ENCODE data around the gene CCKAR.

The CCKAR gene

DNA sequence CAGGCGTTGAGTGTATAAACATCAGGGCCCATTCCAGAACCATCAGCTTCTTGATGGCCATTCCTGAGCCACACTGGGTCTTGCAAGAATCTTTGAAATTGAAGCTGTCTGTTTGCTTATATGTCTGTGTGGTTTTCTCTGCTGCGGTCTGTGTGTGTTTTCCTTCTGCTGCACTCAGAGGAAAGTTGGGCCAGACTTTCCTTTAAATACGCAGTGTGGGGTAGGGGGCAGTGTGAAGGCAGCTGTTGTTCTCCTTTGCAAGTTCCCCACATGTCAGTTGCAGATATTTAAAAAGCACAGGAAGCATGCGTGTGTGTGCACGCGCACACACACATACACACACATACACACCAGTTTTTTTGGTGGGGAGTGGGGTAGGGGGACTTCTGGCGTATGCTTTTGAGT lies 32.1 kb downstream of the CCKAR start:
- ATAC-seq = no peak

DNA sequence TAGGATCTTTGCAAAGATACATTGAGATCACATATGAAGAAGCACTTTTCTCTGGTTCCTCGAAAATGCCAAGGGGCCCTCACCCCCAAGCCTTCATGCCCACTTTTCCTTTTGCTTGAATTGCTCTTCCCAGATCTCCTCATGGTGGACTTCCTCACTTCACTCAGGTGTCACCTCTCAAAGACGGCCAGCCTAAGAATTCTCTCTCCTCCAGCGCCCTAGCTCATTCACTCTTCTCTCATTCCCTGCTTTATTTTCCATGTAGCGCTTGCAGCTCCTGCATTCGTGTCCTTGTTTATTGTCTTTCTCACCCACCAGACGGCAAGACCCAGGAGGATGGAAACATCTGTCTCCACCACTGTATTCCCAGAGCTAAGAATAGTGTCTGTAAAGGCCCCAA lies 32.9 kb downstream of the CCKAR start:
- no peak for ATAC-seq

DNA sequence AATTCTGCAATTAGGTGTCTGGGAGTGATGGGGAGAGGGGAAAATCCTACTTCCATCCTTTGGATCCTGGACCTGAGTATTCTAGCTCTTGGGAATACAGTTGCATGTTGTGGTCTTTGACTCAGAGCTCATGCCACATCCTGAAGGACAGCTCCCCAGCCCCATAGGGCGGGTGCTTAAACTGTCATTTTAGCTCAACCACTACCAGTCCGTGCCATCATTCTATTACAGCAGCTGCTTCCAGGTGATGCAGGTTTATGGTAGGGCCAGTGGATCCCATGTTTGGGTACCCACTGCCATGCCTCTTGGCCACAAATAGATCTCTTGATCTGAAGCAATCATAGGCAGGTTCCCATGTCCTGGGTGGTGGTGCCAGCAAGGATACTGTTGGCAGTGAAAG lies 34.7 kb downstream of the CCKAR start:
- ATAC-seq = no peak

DNA sequence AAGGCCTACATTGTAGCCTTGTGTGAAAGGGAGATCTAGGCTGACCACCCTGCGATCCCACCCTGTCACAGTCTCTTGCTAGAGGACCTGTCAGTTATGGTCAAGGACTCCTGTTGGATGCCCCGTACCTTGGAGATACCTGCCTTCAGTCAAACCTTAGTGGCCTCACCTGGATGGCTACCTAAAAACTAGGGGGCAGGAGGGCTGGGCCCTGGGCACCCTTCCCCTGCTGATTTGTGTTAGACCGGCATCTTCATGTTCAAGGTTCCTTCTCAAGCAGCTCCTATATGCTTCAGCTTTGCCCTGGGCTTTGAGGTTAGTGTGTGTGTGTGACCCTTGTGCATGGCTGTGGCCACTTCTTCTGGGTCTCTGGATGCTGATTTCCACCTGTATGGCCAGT lies 35.3 kb downstream of the CCKAR start:
- ATAC-seq = no peak

DNA sequence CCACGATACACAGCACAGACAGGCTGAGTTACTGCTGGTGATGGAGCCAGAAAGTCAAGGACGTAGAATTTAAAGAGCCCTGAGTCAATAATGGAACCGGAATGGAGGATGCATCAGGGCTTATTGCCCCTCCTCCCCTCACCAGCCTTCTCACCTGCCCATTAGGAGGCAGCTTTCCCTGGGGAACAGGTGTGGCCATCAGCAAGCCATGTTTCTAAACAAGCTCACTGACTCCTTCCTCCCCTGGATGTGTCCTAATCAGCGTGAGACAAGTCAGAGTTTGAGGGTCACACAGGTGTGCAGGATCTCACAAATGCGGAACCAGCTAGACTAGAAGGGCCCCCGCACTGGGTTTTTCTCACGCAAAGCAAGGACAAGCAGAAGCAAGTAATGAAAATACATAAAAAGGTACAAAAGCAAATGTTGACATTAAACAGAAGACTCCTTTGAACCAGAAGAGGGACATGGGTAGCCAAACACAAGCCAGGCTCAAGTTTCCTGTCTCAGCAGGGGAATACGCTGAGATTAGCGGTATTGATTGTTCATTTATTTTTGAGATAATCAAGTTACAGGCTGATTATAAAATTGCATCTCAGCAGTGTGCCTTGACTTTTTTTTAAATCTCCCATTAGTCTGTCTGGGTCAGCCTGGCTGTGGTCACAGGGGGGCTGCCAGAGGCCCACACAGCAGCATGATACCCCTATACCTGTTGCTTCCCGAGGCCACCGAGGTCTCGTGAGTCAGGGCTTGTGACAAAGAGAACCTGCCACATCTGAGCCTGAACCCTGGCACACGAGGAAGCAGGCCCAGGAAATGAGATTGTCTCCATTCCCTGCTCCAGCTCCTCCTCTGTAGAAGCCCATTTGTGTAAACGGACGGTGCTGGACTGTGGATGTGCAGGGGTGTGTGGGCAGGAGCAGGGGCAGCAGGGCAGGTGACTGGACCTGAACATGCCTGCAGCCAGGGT lies 37.4 kb downstream of the CCKAR start:
- no peak for ATAC-seq

DNA sequence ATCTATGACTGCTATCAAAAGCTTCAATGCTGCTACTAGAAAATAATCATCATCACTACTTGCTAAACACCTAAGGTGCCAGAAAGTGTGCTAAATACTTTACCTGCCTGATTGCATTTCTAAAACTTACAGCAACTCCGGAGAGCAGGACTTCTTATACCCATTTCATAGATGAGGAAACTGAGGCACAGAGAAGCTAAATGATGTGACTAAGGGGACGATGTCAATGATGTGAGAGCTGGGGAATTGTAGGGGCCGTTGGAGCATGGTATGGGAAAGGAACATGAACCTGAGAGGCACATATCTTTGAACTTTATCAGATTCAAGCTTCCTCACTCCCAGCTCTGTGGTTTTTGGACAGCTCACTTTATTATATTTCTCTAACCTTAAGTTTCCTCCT lies 38.7 kb downstream of the CCKAR start:
- no peak for ATAC-seq

DNA sequence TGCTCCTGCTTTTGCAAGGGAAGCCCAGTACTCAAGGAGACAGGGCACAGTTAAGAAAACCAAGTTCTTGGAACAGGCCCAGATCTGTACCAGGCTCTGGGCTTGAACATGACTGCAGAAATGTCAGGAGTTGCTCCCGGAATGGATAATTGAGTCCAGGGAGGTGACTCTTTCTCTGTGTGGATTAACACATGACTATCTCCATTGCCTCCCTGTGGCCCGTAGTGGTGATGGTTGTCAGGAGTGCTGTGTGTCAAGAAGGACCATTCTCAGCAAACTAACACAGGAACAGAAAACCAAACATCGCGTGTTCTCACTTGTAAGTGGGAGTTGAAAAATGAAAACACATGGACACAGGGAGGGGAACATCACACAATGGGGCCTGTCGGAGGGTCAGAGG lies 39.9 kb downstream of the CCKAR start:
- no peak for ATAC-seq

DNA sequence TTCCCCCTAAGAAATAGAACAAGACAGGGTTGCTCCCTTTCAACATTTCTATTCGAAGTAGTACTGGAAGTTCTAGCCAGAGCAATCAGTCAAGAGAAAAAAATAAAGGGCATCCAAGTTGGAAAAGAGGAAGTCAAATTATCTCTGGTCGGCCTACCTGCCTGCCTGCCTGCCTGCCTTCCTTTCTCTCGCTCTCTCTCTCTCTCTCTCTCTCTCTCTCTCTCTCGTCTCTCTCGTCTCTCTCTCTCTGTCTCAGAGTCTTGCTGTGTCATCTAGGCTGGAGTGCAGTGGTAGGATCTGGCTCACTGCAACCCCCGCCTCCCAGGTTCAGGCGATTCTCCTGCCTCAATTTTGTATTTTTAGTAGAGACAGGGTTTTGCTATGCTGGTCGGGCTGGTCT lies 42.9 kb downstream of the CCKAR start:
- no peak for ATAC-seq

DNA sequence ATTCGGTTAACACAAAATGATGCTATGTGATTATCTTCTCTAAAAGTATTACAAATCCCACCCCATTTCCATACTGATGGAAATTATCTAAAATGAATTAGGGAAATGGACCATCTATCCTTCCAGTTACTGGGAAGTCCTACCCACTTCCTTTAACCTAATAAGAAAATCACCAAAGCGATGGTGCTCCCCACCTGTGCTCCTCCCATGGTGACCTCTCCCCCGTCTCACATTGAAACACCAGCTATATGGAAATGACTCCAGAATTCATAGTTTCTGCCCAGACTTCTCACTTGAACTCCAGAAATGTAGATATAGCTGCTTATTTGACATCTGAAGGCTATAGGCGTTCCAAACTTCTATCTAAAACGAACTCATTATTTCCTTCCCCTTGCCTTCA lies 48.5 kb downstream of the CCKAR start:
- ATAC-seq = no peak

DNA sequence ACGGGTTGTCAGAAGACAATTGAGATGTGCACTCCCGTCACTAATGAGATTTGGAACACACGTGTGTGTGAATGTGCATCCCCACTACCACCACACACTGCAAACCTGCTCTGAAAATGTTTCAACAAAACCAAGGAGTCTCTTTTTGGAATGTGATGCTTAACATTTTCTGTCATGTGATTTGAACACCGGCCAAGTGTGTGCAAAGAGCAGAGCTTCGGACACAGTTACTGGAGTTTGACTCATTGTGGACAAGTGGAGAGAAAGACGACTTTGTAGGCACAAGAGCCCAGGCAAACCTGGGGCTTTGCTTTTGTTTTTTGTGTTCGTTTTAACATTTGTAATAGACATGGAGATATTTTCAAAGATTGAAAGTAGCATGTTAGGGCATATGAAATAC lies 49.2 kb downstream of the CCKAR start:
- ATAC-seq = no peak

DNA sequence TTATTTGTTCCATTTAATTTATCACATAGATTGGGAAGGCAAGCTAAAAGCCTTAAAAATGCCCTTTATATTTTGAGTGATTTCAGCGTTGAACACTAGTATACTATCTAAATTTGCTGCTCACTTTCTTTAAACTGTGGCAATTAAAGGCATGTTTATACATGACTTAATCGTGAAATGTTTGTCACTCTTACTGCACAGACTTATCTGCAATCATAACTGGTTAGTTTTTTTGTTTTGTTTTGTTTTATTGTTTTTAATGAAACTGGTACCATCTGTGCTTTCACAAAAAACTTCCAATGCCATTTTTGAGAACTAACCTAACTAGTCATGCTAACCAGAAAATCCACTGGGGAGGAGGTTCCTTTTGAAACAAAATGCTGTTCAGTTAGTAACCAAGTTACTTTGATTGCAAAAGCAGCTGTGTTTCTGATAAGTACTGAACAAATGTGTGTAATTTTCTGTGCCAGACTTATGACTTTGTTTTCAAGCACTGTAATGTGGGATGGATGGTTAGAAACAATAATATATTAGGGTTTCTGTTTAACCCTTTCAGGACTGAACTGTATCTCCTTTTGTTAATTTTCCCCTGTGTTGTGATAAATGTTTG lies 56.1 kb downstream of the CCKAR start:
- no peak for ATAC-seq

DNA sequence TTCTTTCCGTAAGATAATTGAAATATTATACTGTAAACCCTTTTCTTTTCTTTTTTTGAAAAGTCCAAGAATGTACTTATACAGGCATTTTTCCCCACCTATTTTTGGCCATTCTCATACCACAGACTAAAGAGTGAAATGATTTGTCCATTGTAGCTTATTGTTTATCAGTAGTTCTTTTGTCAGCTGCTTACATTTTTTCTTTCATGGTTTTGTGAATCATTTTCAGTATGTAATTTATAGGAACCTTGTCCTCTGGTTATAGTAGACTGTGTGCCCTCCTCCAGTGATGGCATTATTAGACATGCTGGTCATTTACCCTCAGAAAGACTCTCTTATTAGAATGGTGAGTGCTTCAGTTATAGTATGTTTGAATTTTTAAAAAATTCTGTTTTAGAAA lies 56.7 kb downstream of the CCKAR start:
- no peak for ATAC-seq

DNA sequence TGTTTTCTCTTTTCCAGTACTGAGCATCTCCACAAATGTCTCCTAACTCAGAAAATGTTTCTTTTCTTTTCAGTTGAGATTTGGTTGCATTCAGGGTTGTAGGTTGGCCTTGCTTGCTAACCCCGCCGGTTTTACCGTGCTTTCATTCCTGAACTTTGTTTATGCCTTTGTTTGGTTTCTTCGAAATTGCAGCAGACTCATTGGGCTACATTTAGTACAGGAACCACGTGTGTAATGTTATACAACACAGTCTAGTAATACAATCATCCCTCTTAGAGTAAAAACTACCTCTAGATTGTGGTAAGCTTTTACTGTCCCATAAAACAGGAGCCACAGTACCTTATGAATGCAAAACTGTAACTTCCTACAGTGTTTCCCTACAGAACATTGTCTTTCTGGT lies 57.9 kb downstream of the CCKAR start:
- no peak for ATAC-seq

DNA sequence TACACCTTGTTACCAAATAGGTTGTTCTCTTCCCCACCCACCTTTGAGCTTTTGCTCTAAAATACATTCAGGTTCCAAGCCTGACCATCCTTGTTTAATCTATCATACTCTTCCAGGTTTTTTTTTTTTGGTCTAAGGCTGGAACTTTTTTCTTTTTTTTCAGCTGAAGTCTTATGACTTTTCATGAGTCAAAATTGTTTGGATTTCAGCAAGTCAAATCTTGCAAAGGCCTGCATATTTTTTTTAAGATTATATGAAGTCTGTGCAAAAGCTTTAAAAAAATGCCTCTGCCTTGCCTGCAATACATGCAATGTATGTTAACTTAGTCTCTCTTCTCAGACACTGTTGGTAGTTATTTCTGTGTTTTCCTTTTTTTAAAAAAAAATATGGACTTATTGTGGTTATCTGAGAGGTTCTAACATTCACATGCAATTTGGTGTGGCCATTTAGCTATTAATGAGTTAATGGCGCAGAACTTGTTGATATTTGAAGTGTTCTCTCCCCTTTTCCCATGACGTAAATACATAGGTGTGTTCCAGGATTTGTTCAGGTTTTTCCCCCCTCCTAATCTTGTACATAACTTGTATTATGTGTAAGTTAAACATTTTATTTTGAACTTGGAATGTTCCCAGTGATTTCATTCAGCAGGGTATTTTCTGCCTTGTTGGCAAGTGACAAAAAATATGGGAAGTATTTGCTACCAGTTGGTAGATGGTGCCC lies 58.7 kb downstream of the CCKAR start:
- no peak for ATAC-seq

Measured in activated CD4-positive, CD25-positive, alpha-beta regulatory T cell treated with anti-CD3 and anti-CD28 coated beads, Interleukin-2, amount 50 U/mL, for 24 hours (primary cell).